ENCODE measurements around the gene ACOT7. TPM values are rescaled to one million over a fixed set of nuclear protein-coding genes. Genes with fewer than 3 reads are reported as not detected.

ACOT7 gene
- total and polyA plus RNA-seq, 2 experiments from 2014 or later, result 167 to 169 TPM

DNA sequence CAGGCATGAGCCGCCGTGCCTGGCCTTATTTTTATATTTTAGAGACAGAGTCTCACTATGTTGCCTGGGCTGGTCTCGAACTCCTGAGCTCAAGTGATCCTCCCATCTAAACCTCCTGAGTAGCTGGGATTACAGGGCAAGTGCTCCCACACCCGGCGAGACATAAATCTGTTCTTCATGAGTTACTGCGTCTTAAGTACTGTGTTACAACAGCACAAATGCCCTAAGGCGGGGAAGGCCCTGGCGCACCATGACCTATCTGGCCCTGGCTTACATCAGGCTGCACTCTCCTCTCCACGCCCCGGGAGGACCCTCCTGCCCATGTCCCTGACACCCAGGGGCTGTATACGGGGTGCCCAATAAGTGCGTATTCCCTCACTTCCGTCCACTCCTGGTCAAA lies 136.9 kb downstream of the ACOT7 start:
- peaks cover 5% of the 10 kb centered on the region; the same call in 1 of the 3 replicates for H3K4me1 Mint-ChIP-seq
- H3K27ac ChIP-seq (ENCODE audit: low read depth), result no peak overlapping the region
- no peaks in the 10 kb centered on the region; the same call in 1 of the 2 replicates for H4K20me1 ChIP-seq (replicated peaks; ENCODE audit: insufficient read depth)
- no peaks in the 10 kb centered on the region; the same call in 1 of the 2 replicates for H3K4me1 ChIP-seq (ENCODE audit: insufficient read depth)
- ATAC-seq (no peak), DNase-seq (ENCODE audit: low spot score) (no peak)
- no peak overlapping the region for H3K4me2 ChIP-seq
- H3K4me3 Mint-ChIP-seq, result no peak overlapping the region
- H3K9me3 Mint-ChIP-seq, result no peaks in the 10 kb centered on the region; the same call in 2 of the 3 replicates
- TF ChIP-seq EZH2 (IDR thresholded peaks at IDR 0.05; ENCODE audit: low read depth, unreplicated experiment) (no peak), JUNB (IDR thresholded peaks at IDR 0.05; ENCODE audit: unreplicated experiment) (no peak), EZH2phosphoT487 (IDR thresholded peaks at IDR 0.05; ENCODE audit: unreplicated experiment) (no peak), NANOG (IDR thresholded peaks at IDR 0.05; ENCODE audit: borderline replicate concordance) (no peak), ZNF331 (CRISPR knock-in tag; IDR thresholded peaks at IDR 0.05; ENCODE audit: low read depth) (no peak), CREB1 (CRISPR knock-in tag; IDR thresholded peaks at IDR 0.05; ENCODE audit: low read depth) (no peak), STAT1 (IDR thresholded peaks at IDR 0.05; ENCODE audit: unreplicated experiment) (no peak), POLR2AphosphoS5 (IDR thresholded peaks at IDR 0.05; ENCODE audit: low read depth) (no peak), ZNF114 (CRISPR knock-in tag; IDR thresholded peaks at IDR 0.05) (no peak)
- TF ChIP-seq, protein P1, sequence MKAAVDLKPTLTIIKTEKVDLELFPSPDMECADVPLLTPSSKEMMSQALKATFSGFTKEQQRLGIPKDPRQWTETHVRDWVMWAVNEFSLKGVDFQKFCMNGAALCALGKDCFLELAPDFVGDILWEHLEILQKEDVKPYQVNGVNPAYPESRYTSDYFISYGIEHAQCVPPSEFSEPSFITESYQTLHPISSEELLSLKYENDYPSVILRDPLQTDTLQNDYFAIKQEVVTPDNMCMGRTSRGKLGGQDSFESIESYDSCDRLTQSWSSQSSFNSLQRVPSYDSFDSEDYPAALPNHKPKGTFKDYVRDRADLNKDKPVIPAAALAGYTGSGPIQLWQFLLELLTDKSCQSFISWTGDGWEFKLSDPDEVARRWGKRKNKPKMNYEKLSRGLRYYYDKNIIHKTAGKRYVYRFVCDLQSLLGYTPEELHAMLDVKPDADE (IDR thresholded peaks at IDR 0.05), result no peak
- TF ChIP-seq, protein P2, sequence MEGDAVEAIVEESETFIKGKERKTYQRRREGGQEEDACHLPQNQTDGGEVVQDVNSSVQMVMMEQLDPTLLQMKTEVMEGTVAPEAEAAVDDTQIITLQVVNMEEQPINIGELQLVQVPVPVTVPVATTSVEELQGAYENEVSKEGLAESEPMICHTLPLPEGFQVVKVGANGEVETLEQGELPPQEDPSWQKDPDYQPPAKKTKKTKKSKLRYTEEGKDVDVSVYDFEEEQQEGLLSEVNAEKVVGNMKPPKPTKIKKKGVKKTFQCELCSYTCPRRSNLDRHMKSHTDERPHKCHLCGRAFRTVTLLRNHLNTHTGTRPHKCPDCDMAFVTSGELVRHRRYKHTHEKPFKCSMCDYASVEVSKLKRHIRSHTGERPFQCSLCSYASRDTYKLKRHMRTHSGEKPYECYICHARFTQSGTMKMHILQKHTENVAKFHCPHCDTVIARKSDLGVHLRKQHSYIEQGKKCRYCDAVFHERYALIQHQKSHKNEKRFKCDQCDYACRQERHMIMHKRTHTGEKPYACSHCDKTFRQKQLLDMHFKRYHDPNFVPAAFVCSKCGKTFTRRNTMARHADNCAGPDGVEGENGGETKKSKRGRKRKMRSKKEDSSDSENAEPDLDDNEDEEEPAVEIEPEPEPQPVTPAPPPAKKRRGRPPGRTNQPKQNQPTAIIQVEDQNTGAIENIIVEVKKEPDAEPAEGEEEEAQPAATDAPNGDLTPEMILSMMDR (conservative IDR thresholded peaks at IDR 0.05; ENCODE audit: low read depth in 2 of 2), result no peak
- TF ChIP-seq, protein P3, sequence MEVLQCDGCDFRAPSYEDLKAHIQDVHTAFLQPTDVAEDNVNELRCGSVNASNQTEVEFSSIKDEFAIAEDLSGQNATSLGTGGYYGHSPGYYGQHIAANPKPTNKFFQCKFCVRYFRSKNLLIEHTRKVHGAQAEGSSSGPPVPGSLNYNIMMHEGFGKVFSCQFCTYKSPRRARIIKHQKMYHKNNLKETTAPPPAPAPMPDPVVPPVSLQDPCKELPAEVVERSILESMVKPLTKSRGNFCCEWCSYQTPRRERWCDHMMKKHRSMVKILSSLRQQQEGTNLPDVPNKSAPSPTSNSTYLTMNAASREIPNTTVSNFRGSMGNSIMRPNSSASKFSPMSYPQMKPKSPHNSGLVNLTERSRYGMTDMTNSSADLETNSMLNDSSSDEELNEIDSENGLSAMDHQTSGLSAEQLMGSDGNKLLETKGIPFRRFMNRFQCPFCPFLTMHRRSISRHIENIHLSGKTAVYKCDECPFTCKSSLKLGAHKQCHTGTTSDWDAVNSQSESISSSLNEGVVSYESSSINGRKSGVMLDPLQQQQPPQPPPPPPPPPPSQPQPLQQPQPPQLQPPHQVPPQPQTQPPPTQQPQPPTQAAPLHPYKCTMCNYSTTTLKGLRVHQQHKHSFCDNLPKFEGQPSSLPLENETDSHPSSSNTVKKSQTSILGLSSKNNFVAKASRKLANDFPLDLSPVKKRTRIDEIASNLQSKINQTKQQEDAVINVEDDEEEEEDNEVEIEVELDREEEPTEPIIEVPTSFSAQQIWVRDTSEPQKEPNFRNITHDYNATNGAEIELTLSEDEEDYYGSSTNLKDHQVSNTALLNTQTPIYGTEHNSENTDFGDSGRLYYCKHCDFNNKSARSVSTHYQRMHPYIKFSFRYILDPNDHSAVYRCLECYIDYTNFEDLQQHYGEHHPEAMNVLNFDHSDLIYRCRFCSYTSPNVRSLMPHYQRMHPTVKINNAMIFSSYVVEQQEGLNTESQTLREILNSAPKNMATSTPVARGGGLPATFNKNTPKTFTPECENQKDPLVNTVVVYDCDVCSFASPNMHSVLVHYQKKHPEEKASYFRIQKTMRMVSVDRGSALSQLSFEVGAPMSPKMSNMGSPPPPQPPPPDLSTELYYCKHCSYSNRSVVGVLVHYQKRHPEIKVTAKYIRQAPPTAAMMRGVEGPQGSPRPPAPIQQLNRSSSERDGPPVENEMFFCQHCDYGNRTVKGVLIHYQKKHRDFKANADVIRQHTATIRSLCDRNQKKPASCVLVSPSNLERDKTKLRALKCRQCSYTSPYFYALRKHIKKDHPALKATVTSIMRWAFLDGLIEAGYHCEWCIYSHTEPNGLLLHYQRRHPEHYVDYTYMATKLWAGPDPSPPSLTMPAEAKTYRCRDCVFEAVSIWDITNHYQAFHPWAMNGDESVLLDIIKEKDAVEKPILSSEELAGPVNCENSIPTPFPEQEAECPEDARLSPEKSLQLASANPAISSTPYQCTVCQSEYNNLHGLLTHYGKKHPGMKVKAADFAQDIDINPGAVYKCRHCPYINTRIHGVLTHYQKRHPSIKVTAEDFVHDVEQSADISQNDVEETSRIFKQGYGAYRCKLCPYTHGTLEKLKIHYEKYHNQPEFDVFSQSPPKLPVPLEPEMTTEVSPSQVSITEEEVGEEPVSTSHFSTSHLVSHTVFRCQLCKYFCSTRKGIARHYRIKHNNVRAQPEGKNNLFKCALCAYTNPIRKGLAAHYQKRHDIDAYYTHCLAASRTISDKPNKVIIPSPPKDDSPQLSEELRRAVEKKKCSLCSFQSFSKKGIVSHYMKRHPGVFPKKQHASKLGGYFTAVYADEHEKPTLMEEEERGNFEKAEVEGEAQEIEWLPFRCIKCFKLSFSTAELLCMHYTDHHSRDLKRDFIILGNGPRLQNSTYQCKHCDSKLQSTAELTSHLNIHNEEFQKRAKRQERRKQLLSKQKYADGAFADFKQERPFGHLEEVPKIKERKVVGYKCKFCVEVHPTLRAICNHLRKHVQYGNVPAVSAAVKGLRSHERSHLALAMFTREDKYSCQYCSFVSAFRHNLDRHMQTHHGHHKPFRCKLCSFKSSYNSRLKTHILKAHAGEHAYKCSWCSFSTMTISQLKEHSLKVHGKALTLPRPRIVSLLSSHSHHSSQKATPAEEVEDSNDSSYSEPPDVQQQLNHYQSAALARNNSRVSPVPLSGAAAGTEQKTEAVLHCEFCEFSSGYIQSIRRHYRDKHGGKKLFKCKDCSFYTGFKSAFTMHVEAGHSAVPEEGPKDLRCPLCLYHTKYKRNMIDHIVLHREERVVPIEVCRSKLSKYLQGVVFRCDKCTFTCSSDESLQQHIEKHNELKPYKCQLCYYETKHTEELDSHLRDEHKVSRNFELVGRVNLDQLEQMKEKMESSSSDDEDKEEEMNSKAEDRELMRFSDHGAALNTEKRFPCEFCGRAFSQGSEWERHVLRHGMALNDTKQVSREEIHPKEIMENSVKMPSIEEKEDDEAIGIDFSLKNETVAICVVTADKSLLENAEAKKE (CRISPR knock-in tag; IDR thresholded peaks at IDR 0.05), result no peak
- TF ChIP-seq, protein P4, sequence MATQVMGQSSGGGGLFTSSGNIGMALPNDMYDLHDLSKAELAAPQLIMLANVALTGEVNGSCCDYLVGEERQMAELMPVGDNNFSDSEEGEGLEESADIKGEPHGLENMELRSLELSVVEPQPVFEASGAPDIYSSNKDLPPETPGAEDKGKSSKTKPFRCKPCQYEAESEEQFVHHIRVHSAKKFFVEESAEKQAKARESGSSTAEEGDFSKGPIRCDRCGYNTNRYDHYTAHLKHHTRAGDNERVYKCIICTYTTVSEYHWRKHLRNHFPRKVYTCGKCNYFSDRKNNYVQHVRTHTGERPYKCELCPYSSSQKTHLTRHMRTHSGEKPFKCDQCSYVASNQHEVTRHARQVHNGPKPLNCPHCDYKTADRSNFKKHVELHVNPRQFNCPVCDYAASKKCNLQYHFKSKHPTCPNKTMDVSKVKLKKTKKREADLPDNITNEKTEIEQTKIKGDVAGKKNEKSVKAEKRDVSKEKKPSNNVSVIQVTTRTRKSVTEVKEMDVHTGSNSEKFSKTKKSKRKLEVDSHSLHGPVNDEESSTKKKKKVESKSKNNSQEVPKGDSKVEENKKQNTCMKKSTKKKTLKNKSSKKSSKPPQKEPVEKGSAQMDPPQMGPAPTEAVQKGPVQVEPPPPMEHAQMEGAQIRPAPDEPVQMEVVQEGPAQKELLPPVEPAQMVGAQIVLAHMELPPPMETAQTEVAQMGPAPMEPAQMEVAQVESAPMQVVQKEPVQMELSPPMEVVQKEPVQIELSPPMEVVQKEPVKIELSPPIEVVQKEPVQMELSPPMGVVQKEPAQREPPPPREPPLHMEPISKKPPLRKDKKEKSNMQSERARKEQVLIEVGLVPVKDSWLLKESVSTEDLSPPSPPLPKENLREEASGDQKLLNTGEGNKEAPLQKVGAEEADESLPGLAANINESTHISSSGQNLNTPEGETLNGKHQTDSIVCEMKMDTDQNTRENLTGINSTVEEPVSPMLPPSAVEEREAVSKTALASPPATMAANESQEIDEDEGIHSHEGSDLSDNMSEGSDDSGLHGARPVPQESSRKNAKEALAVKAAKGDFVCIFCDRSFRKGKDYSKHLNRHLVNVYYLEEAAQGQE (IDR thresholded peaks at IDR 0.05; ENCODE audit: unreplicated experiment), result no peak
- H3K36me3 Mint-ChIP-seq (ENCODE audit: low read depth), result no peaks in the 10 kb centered on the region; the same call in 2 of the 3 replicates
- H3K27ac Mint-ChIP-seq, result no peak overlapping the region
- H3K4me3 ChIP-seq, result no peak overlapping the region
- H3F3A ChIP-seq (replicated peaks; ENCODE audit: low read depth), result peaks cover 11% of the 10 kb centered on the region; the same call in 1 of the 2 replicates
- peaks cover 18% of the 10 kb centered on the region for H3K27me3 ChIP-seq (ENCODE audit: insufficient read depth)
- H3K27me3 Mint-ChIP-seq (ENCODE audit: insufficient read depth, low read depth, poor library complexity), result peaks cover 26% of the 10 kb centered on the region
- H3K9me2 ChIP-seq (ENCODE audit: insufficient read depth), result no peaks in the 10 kb centered on the region
- H2AFZ ChIP-seq, result no peak overlapping the region
- no peaks in the 10 kb centered on the region for H3K36me3 ChIP-seq (ENCODE audit: insufficient read depth)
- no peaks in the 10 kb centered on the region for H3K79me2 ChIP-seq (replicated peaks; ENCODE audit: insufficient read depth)

Measured in GM23338 (cell line).